ENCODE results near the gene SLC6A2.
"Not testable (repeated sequence)": the region's sequence is repeated elsewhere in the genome, so short reads cannot be mapped to it uniquely, and the experiment has no call there.

SLC6A2 gene

GRCh38 chr16:55735120-55735781 lies 79.5 kb downstream of the SLC6A2 start:
- no peaks in the 10 kb centered on the region for H3K36me3 ChIP-seq (ENCODE audit: control insufficient read depth, insufficient read depth, low read length)
- 94 to 95% methylated on average over 4 of the region's 4 CpGs for WGBS, 2 experiments

DNA sequence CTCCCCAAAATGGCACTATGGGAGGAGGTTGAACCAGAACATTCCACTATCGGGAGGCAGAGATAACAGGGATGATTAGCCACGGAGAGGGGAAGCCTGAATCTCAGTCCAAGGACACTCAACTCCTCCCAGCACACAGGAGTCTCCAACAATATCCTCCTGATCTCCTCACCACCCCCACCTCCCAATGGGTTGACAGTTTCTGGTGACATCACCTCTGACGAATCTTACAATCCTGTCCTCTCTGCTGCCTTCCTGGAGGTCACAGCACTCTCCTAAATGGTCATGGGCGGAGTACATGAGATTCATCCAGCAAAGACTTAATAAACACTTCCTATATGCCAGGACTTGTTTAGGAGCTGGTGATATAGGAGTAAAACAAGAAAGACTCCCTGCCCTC lies 80.9 kb downstream of the SLC6A2 start:
- WGBS, 2 experiments = 87 to 92% methylated on average over 4 of the region's 4 CpGs

More at GRCh38 chr16:55735120-55735781, 79.5 kb downstream of the SLC6A2 start:
- H3K27ac ChIP-seq (ENCODE audit: insufficient read depth, low read depth, low read length, poor library complexity, severe bottlenecking) = no peak overlapping the region
- peaks cover 3% of the 10 kb centered on the region for H3K4me1 ChIP-seq (ENCODE audit: control insufficient read depth, insufficient read depth, low read length)
- no peak overlapping the region for H3K4me3 ChIP-seq (ENCODE audit: insufficient read depth, low read depth, low read length)
- no peaks in the 10 kb centered on the region for H3K9me3 ChIP-seq (ENCODE audit: control insufficient read depth, low read length)
- no peaks in the 10 kb centered on the region for H3K27me3 ChIP-seq (ENCODE audit: control insufficient read depth, insufficient read depth, low read length, poor library complexity, severe bottlenecking)

GRCh38 chr16:55737318-55737717 lies 81.5 kb downstream of the SLC6A2 start:
- H3K36me3 ChIP-seq (ENCODE audit: control insufficient read depth, insufficient read depth, low read length) = no peaks in the 10 kb centered on the region
- H3K9me3 ChIP-seq (ENCODE audit: control insufficient read depth, low read length) = no peaks in the 10 kb centered on the region
- peaks cover 4% of the 10 kb centered on the region for H3K4me1 ChIP-seq (ENCODE audit: control insufficient read depth, insufficient read depth, low read length)
- no peak overlapping the region for H3K4me3 ChIP-seq (ENCODE audit: insufficient read depth, low read depth, low read length)
- no peak overlapping the region for H3K27ac ChIP-seq (ENCODE audit: insufficient read depth, low read depth, low read length, poor library complexity, severe bottlenecking)
- H3K27me3 ChIP-seq (ENCODE audit: control insufficient read depth, insufficient read depth, low read length, poor library complexity, severe bottlenecking) = no peaks in the 10 kb centered on the region
- WGBS, 2 experiments = 87 to 94% methylated on average over 3 of the region's 3 CpGs

More for the DNA sequence above, 80.9 kb downstream of the SLC6A2 start:
- Histone ChIP-seq H3K27ac (ENCODE audit: insufficient read depth, low read depth, low read length, poor library complexity, severe bottlenecking) (no peak overlapping the region), H3K4me3 (ENCODE audit: insufficient read depth, low read depth, low read length) (no peak overlapping the region), H3K27me3 (ENCODE audit: control insufficient read depth, insufficient read depth, low read length, poor library complexity, severe bottlenecking) (no peaks in the 10 kb centered on the region), H3K4me1 (ENCODE audit: control insufficient read depth, insufficient read depth, low read length) (peaks cover 4% of the 10 kb centered on the region), H3K9me3 (ENCODE audit: control insufficient read depth, low read length) (no peaks in the 10 kb centered on the region), H3K36me3 (ENCODE audit: control insufficient read depth, insufficient read depth, low read length) (no peaks in the 10 kb centered on the region)

GRCh38 chr16:55737966-55738365 lies 82.2 kb downstream of the SLC6A2 start:
- Histone ChIP-seq H3K9me3 (ENCODE audit: control insufficient read depth, low read length) (no peaks in the 10 kb centered on the region), H3K27ac (ENCODE audit: insufficient read depth, low read depth, low read length, poor library complexity, severe bottlenecking) (no peak overlapping the region), H3K4me3 (ENCODE audit: insufficient read depth, low read depth, low read length) (no peak overlapping the region), H3K4me1 (ENCODE audit: control insufficient read depth, insufficient read depth, low read length) (peaks cover 4% of the 10 kb centered on the region), H3K36me3 (ENCODE audit: control insufficient read depth, insufficient read depth, low read length) (no peaks in the 10 kb centered on the region), H3K27me3 (ENCODE audit: control insufficient read depth, insufficient read depth, low read length, poor library complexity, severe bottlenecking) (no peaks in the 10 kb centered on the region)
- WGBS, 2 experiments = 93 to 94% methylated on average over 9 of the region's 9 CpGs

GRCh38 chr16:55746081-55746480 lies 90.3 kb downstream of the SLC6A2 start:
- no peaks in the 10 kb centered on the region for H3K36me3 ChIP-seq (ENCODE audit: control insufficient read depth, insufficient read depth, low read length)
- no peak overlapping the region for H3K4me3 ChIP-seq (ENCODE audit: insufficient read depth, low read depth, low read length)
- WGBS, 2 experiments = 87 to 91% methylated on average over 4 of the region's 4 CpGs
- H3K27ac ChIP-seq (ENCODE audit: insufficient read depth, low read depth, low read length, poor library complexity, severe bottlenecking) = no peak overlapping the region
- no peaks in the 10 kb centered on the region for H3K27me3 ChIP-seq (ENCODE audit: control insufficient read depth, insufficient read depth, low read length, poor library complexity, severe bottlenecking)
- H3K9me3 ChIP-seq (ENCODE audit: control insufficient read depth, low read length) = no peaks in the 10 kb centered on the region
- no peaks in the 10 kb centered on the region for H3K4me1 ChIP-seq (ENCODE audit: control insufficient read depth, insufficient read depth, low read length)

DNA sequence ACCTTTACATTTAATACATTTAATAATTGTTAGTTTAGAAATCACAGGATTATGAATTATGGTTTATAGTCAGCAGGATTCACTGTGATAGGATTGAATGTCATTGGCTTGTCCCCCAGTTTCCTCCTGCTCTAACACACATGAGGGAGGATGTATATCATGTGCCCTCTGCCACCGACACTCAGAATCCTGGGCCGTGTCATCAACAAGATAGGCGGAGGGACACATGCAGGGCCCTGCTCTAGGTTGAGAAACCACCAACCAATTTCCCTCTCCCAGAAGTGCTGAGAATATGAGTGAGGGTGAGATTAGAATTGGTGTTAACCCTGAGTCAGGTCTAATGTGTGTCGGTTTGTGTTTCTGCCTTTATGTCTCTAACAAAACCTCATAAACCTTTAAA lies 92.0 kb downstream of the SLC6A2 start:
- H3K36me3 ChIP-seq (ENCODE audit: control insufficient read depth, insufficient read depth, low read length) = no peaks in the 10 kb centered on the region
- no peaks in the 10 kb centered on the region for H3K4me1 ChIP-seq (ENCODE audit: control insufficient read depth, insufficient read depth, low read length)
- 72 to 76% methylated on average over 3 of the region's 4 CpGs for WGBS, 2 experiments
- H3K27ac ChIP-seq (ENCODE audit: insufficient read depth, low read depth, low read length, poor library complexity, severe bottlenecking) = no peak overlapping the region
- H3K4me3 ChIP-seq (ENCODE audit: insufficient read depth, low read depth, low read length) = no peak overlapping the region
- H3K9me3 ChIP-seq (ENCODE audit: control insufficient read depth, low read length) = no peaks in the 10 kb centered on the region
- H3K27me3 ChIP-seq (ENCODE audit: control insufficient read depth, insufficient read depth, low read length, poor library complexity, severe bottlenecking) = no peaks in the 10 kb centered on the region

DNA sequence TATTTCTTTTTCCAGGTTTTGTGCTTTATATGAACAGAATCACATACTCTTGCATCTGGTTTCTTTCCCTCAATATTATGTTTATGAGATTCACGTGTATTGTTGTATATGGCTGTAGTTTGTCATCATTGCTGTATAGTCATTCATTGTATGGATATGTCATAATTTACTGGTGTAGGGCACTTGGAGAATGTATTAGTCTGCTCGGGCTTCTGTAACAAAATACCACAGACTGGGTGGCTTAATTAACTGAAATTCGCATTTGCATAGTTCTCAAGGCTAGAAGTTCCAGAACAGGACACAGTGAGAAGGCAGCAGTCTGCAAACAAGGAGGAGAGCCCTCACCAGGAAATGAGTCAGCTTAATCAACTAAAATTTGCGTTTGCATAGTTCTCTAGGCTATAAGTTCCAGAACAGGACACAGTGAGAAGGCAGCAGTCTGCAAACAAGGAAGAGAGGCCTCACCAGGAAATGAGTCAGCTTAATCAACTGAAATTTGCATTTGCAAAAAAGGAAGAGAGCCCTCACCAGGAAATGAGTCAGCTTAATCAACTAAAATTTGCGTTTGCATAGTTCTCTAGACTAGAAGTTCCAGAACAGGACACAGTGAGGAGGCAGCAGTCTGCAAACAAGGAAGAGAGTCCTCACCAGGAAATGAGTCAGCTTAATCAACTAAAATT lies 96.8 kb downstream of the SLC6A2 start:
- H3K9me3 ChIP-seq (ENCODE audit: control insufficient read depth, low read length); H3K27ac ChIP-seq (ENCODE audit: insufficient read depth, low read depth, low read length, poor library complexity, severe bottlenecking); H3K4me3 ChIP-seq (ENCODE audit: insufficient read depth, low read depth, low read length); H3K4me1 ChIP-seq (ENCODE audit: control insufficient read depth, insufficient read depth, low read length); H3K36me3 ChIP-seq (ENCODE audit: control insufficient read depth, insufficient read depth, low read length); H3K27me3 ChIP-seq (ENCODE audit: control insufficient read depth, insufficient read depth, low read length, poor library complexity, severe bottlenecking): not testable (repeated sequence)
- WGBS, 2 experiments = 89 to 90% methylated on average over 5 of the region's 5 CpGs

DNA sequence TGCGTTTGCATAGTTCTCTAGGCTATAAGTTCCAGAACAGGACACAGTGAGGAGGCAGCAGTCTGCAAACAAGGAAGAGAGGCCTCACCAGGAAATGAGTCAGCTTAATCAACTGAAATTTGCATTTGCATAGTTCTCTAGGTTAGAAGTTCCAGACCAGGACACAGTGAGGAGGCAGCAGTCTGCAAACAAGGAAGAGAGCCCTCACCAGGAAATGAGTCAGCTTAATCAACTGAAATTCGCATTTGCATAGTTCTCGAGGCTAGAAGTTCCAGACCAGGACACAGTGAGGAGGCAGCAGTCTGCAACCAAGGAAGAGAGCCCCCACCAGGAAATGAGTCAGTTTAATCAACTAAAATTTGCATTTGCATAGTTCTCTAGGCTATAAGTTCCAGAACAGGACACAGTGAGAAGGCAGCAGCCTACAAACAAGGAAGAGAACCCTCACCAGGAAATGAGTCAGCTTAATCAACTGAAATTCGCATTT lies 97.4 kb downstream of the SLC6A2 start:
- not testable (repeated sequence) for H3K27ac ChIP-seq (ENCODE audit: insufficient read depth, low read depth, low read length, poor library complexity, severe bottlenecking); H3K4me1 ChIP-seq (ENCODE audit: control insufficient read depth, insufficient read depth, low read length); H3K4me3 ChIP-seq (ENCODE audit: insufficient read depth, low read depth, low read length); H3K27me3 ChIP-seq (ENCODE audit: control insufficient read depth, insufficient read depth, low read length, poor library complexity, severe bottlenecking); H3K9me3 ChIP-seq (ENCODE audit: control insufficient read depth, low read length); H3K36me3 ChIP-seq (ENCODE audit: control insufficient read depth, insufficient read depth, low read length)
- 86 to 87% methylated on average over 4 of the region's 4 CpGs for WGBS, 2 experiments
